NCI-H1105 (cell line): ENCODE measurements around the gene ADCK1.
"Not testable (repeated sequence)": the region's sequence is repeated elsewhere in the genome, so short reads cannot be mapped to it uniquely, and the experiment has no call there.

ENCODE experiments used
- DNase-seq: peaks from one replicate; lab custom pipeline; 2025; lab: John Stamatoyannopoulos, UW

Gene ADCK1, protein sequence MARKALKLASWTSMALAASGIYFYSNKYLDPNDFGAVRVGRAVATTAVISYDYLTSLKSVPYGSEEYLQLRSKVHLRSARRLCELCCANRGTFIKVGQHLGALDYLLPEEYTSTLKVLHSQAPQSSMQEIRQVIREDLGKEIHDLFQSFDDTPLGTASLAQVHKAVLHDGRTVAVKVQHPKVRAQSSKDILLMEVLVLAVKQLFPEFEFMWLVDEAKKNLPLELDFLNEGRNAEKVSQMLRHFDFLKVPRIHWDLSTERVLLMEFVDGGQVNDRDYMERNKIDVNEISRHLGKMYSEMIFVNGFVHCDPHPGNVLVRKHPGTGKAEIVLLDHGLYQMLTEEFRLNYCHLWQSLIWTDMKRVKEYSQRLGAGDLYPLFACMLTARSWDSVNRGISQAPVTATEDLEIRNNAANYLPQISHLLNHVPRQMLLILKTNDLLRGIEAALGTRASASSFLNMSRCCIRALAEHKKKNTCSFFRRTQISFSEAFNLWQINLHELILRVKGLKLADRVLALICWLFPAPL

DNA sequence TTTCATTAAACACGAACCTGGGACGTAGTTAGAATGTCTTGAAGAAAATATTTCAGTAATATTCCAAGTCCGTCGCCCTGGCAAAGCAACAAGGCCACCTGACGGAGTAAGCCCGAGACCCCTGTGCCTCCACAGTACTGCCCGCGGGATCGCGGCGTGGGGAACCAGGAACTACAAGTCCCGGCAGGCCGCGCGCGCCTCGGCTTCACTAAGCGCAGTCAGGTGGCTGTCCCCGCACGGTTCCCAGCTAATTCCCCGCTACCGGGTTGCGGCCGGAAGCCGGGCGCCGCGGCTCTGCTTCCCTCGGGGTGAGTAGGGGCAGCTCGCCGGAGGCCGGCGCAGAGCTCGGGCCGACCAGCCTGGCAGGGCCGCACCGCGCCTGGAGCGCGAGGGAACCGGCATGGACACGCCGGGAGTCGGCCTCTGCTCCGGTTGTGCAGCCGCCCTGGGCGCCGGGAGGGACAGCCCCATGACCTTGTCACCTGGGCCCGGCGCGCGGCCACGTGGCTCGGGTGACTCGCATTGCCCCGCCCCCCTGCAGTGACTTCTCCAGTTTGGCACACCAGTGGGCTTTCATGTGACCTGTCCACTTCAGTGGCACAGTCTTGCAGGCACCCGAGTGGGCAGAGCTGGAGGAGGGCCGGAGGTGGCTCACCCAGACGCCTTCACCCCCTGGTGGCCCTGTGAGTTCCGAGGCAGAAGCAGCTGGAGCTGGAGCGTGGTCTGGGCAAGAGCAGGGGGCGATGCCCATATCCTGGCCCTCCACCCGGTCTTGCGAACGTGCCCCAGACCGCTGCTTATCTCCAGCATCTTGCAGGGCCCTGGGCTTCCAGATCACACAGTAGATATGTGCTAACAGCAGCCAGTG, at the start of gene ADCK1:
TSS of gene ADCK1 (plus strand) at position 247 of the 868 bp plus-strand sequence. CDS start 18,870 bp downstream, outside the sequence.
- peak; percentile 86 for DNase-seq

DNA sequence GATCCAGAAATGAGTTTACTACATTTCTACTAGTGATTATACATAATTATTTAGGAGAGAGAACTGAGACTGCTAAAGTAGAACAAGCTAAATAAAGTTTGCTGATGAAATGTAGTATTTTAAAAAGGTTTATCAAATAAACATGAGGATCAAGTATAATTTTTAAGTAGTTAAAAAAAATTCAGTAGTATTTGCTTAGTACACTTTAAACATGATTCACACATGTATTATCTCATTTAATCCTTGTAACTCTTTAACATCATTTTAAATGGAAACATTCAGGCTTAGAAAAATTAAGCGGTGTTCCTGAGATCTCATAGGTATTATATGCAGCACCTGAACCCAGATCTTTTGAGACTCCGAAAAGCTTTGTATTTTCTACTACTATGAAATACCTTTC, 47.6 kb upstream of the ADCK1 start:
- DNase-seq: no peak

- no peak for DNase-seq
These were observed 47.0 kb upstream of the ADCK1 start for GRCh38 chr14:77752799-77753516.

DNA sequence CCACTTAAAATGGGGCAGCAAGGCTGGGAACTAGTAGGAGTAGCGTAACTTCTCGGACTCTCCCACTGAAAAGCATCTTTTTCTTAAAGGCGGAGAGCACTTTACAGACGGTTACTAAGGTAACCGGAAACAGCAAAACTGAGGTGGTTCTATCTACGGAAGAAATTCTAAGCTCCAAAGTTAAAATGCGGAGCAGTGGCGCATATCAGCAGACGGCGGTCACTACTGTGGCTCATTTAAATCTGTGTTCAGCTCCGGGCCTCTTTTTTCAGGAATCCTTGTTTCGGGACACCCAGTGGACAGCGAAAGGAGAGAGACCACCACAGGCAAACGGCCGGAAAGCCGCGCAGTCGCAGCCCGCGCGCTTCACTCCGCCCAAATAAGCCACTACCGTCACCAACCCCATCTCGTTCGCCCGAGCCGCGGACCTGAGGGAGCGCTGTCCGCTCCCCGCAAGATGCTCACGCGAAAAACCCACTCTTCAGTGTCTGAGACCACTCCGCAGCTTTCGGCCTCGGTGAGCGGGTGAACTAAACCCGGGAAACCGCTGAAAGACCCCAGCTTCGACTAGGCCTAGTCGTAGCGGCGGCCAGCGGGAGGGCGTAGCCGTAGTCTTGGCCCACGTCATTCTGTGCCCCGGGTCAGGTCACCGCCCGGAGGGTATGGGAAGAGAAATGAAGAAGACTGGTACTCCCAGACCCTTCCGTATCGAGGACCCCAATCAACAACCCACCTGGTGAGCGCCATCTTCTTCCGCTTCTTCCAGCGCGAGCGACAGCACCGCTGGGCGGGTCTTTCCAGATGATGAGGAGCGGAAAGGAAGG, 39.3 kb upstream of the ADCK1 start, which contains the start of gene SNW1:
TSS of gene SNW1 (minus strand) at position 776 of the 824 bp plus-strand sequence. CDS start at position 747, 29 bp downstream.
- peak; percentile 97 for DNase-seq

DNA sequence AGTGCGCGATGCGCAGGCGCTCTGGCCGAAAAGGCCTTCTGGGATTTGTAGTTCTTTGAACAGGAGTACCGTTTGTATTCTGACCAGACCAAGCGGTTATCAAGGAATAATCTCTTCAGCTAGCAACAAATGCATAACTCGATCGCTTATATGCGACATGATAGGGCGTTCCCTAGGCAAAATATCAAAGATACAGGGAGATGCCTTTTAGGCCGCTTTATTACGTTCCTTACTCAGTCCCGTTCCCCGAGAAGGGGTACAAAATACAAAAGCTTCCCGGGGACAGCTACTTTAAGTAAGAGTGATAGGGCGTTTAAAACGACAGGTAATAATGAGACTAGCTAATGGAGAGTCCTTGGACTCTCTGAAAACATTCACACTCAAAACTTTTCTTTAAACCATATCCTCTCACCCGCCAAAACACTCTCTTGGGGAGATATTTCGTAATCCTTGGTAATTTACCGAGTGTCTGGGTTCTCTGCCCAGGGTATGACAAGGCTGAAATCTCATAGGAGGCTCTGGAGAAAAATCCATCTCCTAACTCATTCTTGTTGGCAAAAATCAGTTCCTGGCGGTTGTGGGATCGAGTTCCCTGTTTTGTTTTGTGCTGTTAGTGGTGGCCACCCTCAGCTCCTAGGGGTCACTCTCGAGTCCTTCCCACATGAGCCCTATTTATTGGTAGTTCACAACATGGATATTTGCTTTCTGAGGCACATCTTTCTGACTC, 38.5 kb upstream of the ADCK1 start:
- DNase-seq: no peak

GRCh38 chr14:77763316-77763715, 36.6 kb upstream of the ADCK1 start:
- DNase-seq: no peak

GRCh38 chr14:77763978-77764377, 35.9 kb upstream of the ADCK1 start:
- no peak for DNase-seq

GRCh38 chr14:77768442-77769069, 31.4 kb upstream of the ADCK1 start:
- DNase-seq: not testable (repeated sequence)

GRCh38 chr14:77773966-77774365, 25.9 kb upstream of the ADCK1 start:
- DNase-seq: not testable (repeated sequence)

DNA sequence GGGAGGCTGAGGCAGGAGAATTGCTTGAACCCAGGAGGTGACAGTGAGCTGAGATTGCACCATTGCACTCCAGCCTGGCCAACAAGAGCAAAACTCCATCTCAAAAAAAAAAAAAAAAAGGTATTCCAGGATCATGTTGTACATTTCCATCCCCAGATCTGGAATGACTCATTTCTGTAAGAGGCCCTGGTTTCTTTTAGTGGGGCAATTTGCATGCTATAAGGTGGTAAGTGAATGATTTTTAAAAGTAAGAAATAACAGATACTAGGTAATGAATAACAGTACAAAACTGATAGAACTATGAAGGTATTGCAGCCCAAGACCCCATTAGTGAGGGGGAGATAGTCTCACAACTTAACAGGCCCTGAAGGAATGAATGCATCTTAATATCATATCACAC, 17.7 kb upstream of the ADCK1 start:
- DNase-seq: no peak

GRCh38 chr14:77786148-77786547, 13.8 kb upstream of the ADCK1 start:
- DNase-seq: no peak

DNA sequence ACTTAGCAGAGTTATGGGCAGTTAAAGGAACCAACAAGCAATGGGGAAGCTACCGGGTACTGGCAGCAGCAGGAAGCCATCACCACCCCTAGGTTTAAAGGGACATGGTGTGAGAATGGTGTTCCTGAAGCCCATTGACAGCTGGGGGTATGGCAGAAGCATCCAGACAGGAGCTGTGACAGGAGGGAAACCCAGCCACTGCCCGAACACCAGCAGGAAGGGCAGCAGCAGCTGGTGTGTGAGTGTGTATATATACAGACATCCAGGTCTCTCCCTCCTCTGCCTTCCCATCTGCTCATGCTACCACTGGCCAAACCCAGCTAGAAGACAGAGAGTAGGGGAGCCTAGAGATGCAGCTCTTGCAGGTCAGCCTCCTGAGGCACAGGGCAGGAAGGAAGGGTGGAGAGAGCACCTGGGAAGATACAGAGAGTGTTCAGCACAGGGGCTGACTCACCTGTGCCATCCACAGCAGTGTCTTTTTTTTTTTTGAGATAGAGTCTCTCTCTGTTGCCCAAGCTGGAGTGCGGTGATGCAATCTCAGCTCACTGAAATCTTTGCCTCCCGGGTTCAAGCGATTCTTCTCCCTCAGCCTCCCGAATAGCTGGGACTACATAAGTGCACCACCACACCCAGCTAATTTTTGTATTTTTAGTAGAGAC, 9.2 kb upstream of the ADCK1 start:
- no peak for DNase-seq

DNA sequence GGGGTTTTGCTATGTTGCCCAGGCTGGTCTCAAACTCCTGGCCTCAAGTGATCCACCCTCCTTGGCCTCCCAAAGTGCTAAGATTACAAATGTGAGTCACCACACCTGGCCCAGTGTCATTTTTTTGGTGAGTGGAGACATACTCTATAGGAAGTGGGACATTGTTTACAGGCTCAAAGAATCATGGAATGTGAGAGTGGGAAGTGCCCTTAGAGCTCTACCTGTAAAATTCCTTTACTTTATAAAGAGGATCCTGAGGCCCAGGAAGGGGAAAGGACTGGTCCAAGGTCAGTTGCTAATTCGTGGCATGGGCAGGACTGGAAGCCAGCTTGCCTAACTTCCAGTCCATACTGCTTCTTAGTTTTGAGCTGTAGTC, 8.7 kb upstream of the ADCK1 start:
- no peak for DNase-seq

DNA sequence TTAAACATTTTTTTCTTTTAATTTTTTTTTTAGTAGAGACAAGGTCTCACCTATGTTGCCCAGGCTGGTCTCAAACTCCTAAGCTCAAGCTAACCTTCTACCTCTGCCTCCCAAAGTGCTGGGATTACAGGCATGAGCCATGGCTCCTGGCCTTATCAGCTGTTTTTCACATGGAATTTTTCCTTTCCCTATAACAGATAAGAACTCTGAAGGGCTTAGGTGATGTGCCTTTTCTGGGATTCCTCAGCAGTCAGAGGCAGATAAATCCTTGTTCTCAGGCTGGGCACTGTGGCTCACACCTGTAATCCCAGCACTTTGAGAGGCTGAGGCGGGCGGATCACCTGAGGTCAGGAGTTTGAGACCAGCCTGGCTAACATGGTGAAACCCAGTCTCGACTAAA, 6.7 kb upstream of the ADCK1 start:
- DNase-seq: not testable (repeated sequence)

GRCh38 chr14:77794357-77794756, 5.6 kb upstream of the ADCK1 start:
- no peak for DNase-seq

DNA sequence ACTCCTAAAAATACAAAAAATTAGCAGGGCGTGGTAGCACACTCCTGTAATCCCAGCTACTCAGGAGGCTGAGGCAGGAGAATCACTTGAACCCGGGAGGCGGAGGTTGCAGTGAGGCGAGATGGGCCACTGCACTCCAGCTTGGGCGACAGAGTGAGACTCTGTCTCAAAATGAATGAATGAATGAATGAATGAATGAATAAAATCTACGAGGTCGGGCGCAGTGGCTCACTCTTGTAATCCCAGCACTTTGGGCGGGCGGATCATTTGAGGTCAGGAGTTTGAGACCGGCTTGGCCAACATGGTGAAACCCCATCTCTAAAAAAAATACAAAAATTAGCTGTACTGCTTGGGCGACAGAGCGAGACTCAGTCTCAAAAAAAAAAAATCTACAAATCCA, 453 bp upstream of the ADCK1 start:
- not testable (repeated sequence) for DNase-seq

GRCh38 chr14:77800814-77801213, 905 bp downstream of the ADCK1 start:
- no peak for DNase-seq

GRCh38 chr14:77804592-77804991, 4.7 kb downstream of the ADCK1 start:
- DNase-seq: no peak

DNA sequence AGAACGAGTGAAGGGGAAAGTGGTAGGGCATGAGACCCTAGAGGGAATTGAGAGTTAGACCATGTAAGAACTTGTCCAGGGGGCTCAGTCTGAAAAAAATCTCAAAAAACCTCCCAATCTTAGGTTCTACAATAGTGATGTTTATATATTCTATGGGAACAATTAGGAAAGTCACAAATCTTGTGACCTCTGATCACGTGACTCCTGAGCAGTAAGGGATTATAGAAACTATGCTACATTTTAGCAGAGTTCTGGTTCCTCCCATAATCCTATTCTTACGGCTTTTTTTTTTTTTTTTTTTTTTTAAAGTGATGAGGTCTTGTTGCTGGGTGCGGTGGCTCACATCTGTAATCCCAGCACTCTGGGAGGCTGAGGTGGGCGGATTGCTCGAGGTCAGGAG, 5.8 kb downstream of the ADCK1 start:
- no peak for DNase-seq
